Neural cell (in vitro differentiated cells): ENCODE data around the gene LIF. TPM values are rescaled to one million over a fixed set of nuclear protein-coding genes. Genes with fewer than 3 reads are reported as not detected.

Experiments used
- H2AFZ ChIP-seq: fragments of 200-600, 300-800 bp; sonication (generic), shearing (Covaris generic); 2 replicates; pipeline ENCODE4 v1.6.0; 2014; ENCODE audit warnings: low read depth, mild to moderate bottlenecking, antibody characterized with exemption, low read length, moderate library complexity
- H3F3A ChIP-seq: fragments of 200-600 bp; shearing (Covaris generic); 2 replicates; pipeline ENCODE4 v1.6.1; 2016; ENCODE audit warnings: mild to moderate bottlenecking, moderate library complexity, mixed read lengths, antibody characterized with exemption, low read length; ENCODE audit not compliant: insufficient read depth, poor library complexity, severe bottlenecking
- H3K27ac ChIP-seq: fragments of 200-600, 300-800 bp; sonication (generic), shearing (Covaris generic); 2 replicates; pipeline ENCODE4 v1.5.1; 2014; ENCODE audit warnings: mild to moderate bottlenecking, low read length, moderate library complexity
- H3K27me3 ChIP-seq: fragments of 300-800, 200-600 bp; sonication (generic), shearing (Covaris generic); 2 replicates; pipeline ENCODE4 v1.6.0; 2014; ENCODE audit warnings: mild to moderate bottlenecking, low read depth, low read length, moderate library complexity; ENCODE audit not compliant: insufficient read depth
- H3K36me3 ChIP-seq: fragments of 300-800, 200-600 bp; sonication (generic), shearing (Covaris generic); 2 replicates; pipeline ENCODE4 v1.5.1; 2014; ENCODE audit warnings: mild to moderate bottlenecking, antibody characterized with exemption, low read length, moderate library complexity; ENCODE audit not compliant: insufficient read depth
- H3K4me2 ChIP-seq: fragments of 300-800, 200-600 bp; sonication (generic), shearing (Covaris generic); 2 replicates; pipeline ENCODE4 v1.6.0; 2014; ENCODE audit warnings: mild to moderate bottlenecking, low read length
- H3K4me3 ChIP-seq: fragments of 300-800, 200-600 bp; sonication (generic), shearing (Covaris generic); 2 replicates; pipeline ENCODE4 v1.5.1; 2014; ENCODE audit warnings: mild to moderate bottlenecking, low read length, moderate library complexity
- H3K79me2 ChIP-seq: fragments of 200-600 bp; shearing (Covaris generic); replicated peaks from 2 replicates; pipeline ENCODE4 v1.6.0; 2014; ENCODE audit warnings: mild to moderate bottlenecking, low read length, moderate library complexity; ENCODE audit not compliant: insufficient read depth
- H3K9ac ChIP-seq: fragments of 300-800, 200-600 bp; sonication (generic), shearing (Covaris generic); 2 replicates; pipeline ENCODE4 v1.6.1; 2016; ENCODE audit warnings: mild to moderate bottlenecking, low read length, mixed read lengths
- H3K9me2 ChIP-seq: fragments of 200-600 bp; shearing (Covaris generic); 2 replicates; pipeline ENCODE4 v1.6.1; 2016; ENCODE audit warnings: mild to moderate bottlenecking, low read length, mixed read lengths; ENCODE audit not compliant: insufficient read depth
- H3K9me3 ChIP-seq: fragments of 200-600, 300-800 bp; sonication (generic), shearing (Covaris generic); 2 replicates; pipeline ENCODE4 v1.6.1; 2016; ENCODE audit warnings: mild to moderate bottlenecking, mixed run types, low read length, moderate library complexity, mixed read lengths
- H4K20me1 ChIP-seq: fragments of 200-600 bp; shearing (Covaris generic); 2 replicates; pipeline ENCODE4 v1.6.1; 2016; ENCODE audit warnings: mild to moderate bottlenecking, mixed run types; ENCODE audit not compliant: insufficient read depth
- CTCF ChIP-seq: fragments of 450-650 bp; IDR thresholded peaks from 2 replicates; pipeline ENCODE4 v1.5.1; 2014; ENCODE audit warnings: antibody characterized with exemption, mild to moderate bottlenecking, moderate library complexity; ENCODE audit not compliant: poor library complexity, severe bottlenecking
- EP300 ChIP-seq: fragments of 450-650 bp; conservative IDR thresholded peaks from 2 replicates; pipeline ENCODE4 v1.6.1; 2014; ENCODE audit warnings: antibody characterized with exemption, mild to moderate bottlenecking, moderate library complexity; ENCODE audit not compliant: poor library complexity, severe bottlenecking
- EZH2 ChIP-seq: fragments of 200-600, 300-800 bp; shearing (Covaris generic), sonication (generic); IDR thresholded peaks from 2 replicates; pipeline ENCODE4 v1.6.1; 2014; ENCODE audit warnings: antibody characterized with exemption, low read length, borderline replicate concordance, mild to moderate bottlenecking; ENCODE audit not compliant: insufficient read depth, poor library complexity, severe bottlenecking
- MXI1 ChIP-seq: fragments of 450-650 bp; conservative IDR thresholded peaks from 2 replicates; pipeline ENCODE4 v1.6.1; 2014; ENCODE audit warnings: antibody characterized with exemption, mild to moderate bottlenecking; ENCODE audit not compliant: poor library complexity, severe bottlenecking
- POLR2AphosphoS5 ChIP-seq: IDR thresholded peaks from 2 replicates; pipeline ENCODE4 v1.6.1; 2012
- RAD21 ChIP-seq: fragments of 450-650 bp; conservative IDR thresholded peaks from 2 replicates; pipeline ENCODE4 v1.6.1; 2014; ENCODE audit warnings: antibody characterized with exemption, mild to moderate bottlenecking, moderate library complexity
- REST ChIP-seq: IDR thresholded peaks from 2 replicates; pipeline ENCODE4 v1.6.1; 2012; ENCODE audit warnings: borderline replicate concordance
- SMC3 ChIP-seq: fragments of 450-650 bp; conservative IDR thresholded peaks from 2 replicates; pipeline ENCODE4 v1.6.1; 2014; ENCODE audit warnings: antibody characterized with exemption, mild to moderate bottlenecking, moderate library complexity; ENCODE audit not compliant: poor library complexity
- TAF1 ChIP-seq: IDR thresholded peaks from 2 replicates; pipeline ENCODE4 v1.6.1; 2012; ENCODE audit warnings: low read depth
- polyA plus RNA-seq: library from polyadenylated mRNA; depleted of rRNA; stranded (reverse); fragments of >200 nt; gene quantifications from 2 replicates; pipeline ENCODE4 v1.2.3, GENCODE V29; 2014

The LIF gene
- polyA plus RNA-seq, 1 donor from 2014 or later = 0.05 TPM

- H3K27ac ChIP-seq = no peak overlapping the region
Measured at GRCh38 chr22:30228509-30229359, 17.8 kb downstream of the LIF start.

More at GRCh38 chr22:30228509-30229359, 17.8 kb downstream of the LIF start:
- no peaks in the 10 kb centered on the region for H3K9me2 ChIP-seq
- H3K79me2 ChIP-seq = no peaks in the 10 kb centered on the region
- H3K36me3 ChIP-seq = no peaks in the 10 kb centered on the region
- no peaks in the 10 kb centered on the region for H3F3A ChIP-seq
- peak overlapping the region; percentile 13 for H3K4me3 ChIP-seq
- no peak for TF ChIP-seq RAD21
- no peak for TF ChIP-seq EZH2
- TF ChIP-seq REST = no peak
- no peak for TF ChIP-seq EP300
- no peak for TF ChIP-seq CTCF
- TF ChIP-seq SMC3 = no peak
- TF ChIP-seq TAF1 = no peak
- TF ChIP-seq POLR2AphosphoS5 = no peak
- no peak for TF ChIP-seq MXI1
- no peaks in the 10 kb centered on the region for H4K20me1 ChIP-seq
- no peak overlapping the region for H3K9ac ChIP-seq
- no peak overlapping the region for H3K4me2 ChIP-seq
- no peaks in the 10 kb centered on the region for H3K27me3 ChIP-seq
- no peak overlapping the region for H2AFZ ChIP-seq
- no peaks in the 10 kb centered on the region for H3K9me3 ChIP-seq
